Naive thymus-derived CD4-positive, alpha-beta T cell (primary cell): Measurements from ENCODE around the gene SIRPA. TPM values are rescaled to one million over a fixed set of nuclear protein-coding genes. Genes with fewer than 3 reads are reported as not detected.

Source experiments
- ATAC-seq: fragments of 150-1000 bp; cut with Tn5 transposase; 2 replicates; pipeline ENCODE4 v1.10.0; 2021; ENCODE audit warnings: mild to moderate bottlenecking, moderate library complexity
- CTCF ChIA-PET: fragments of 350-600 bp; sonication (Branson Sonifier 250); formaldehyde crosslinking; loops from one replicate; lab custom pipeline; 2021; ENCODE audit warnings: antibody characterized with exemption; lab: Charles Lee
- POLR2A ChIA-PET: fragments of 350-600 bp; sonication (Branson Sonifier 250); formaldehyde crosslinking; loops from one replicate; lab custom pipeline; 2021; ENCODE audit warnings: antibody characterized with exemption, inconsistent platforms; lab: Charles Lee
- DNase-seq, 9 donors: peaks; one replicate each; pipeline versions ENCODE4 v3.0.0 to v3.0.0-alpha.2; 2020 to 2022; ENCODE audit warnings: mixed read lengths in 1 of 9
- H3K27ac ChIP-seq: one replicate; pipeline ENCODE4 v1.7.0; 2013; ENCODE audit warnings: mild to moderate bottlenecking, low read depth, low read length, moderate library complexity
- H3K27me3 ChIP-seq, 2 donors: one replicate each; pipeline ENCODE4 v1.7.0; 2013; ENCODE audit warnings: low read length in 2 of 2, mild to moderate bottlenecking in 2 of 2, moderate library complexity in 2 of 2; ENCODE audit not compliant: control insufficient read depth in 2 of 2, insufficient read depth in 2 of 2
- H3K36me3 ChIP-seq, 3 experiments: 1 replicate in 2 of 3; 2 replicates in 1 of 3; pipeline ENCODE4 v1.7.0; 2013; ENCODE audit warnings: low read length in 3 of 3, mild to moderate bottlenecking in 3 of 3, moderate library complexity in 1 of 3; ENCODE audit not compliant: insufficient read depth in 3 of 3, control insufficient read depth in 2 of 3
- H3K4me1 ChIP-seq, 2 donors: one replicate each; pipeline ENCODE4 v1.7.0; 2013; ENCODE audit warnings: low read length in 2 of 2, mild to moderate bottlenecking in 2 of 2, moderate library complexity in 1 of 2; ENCODE audit not compliant: control insufficient read depth in 2 of 2, insufficient read depth in 2 of 2
- H3K4me3 ChIP-seq: 2 replicates; pipeline ENCODE4 v1.7.0; 2013; ENCODE audit warnings: mild to moderate bottlenecking, low read length
- H3K9me3 ChIP-seq, 3 experiments: 1 replicate in 2 of 3; 2 replicates in 1 of 3; pipeline ENCODE4 v1.7.0; 2013; ENCODE audit warnings: low read length in 3 of 3; ENCODE audit not compliant: control insufficient read depth in 2 of 3
- H3K27ac Mint-ChIP-seq, 9 donors: one replicate each; pipeline ENCODE4 v1.8.0; 2020 to 2022; ENCODE audit warnings: mixed read lengths in 9 of 9, mild to moderate bottlenecking in 8 of 9, moderate library complexity in 5 of 9, inconsistent platforms in 2 of 9
- H3K27me3 Mint-ChIP-seq, 5 donors: one replicate each; pipeline ENCODE4 v1.8.0; 2021 to 2022; ENCODE audit warnings: mixed read lengths in 5 of 5, mild to moderate bottlenecking in 1 of 5
- H3K36me3 Mint-ChIP-seq, 5 donors: one replicate each; pipeline ENCODE4 v1.8.0; 2020 to 2022; ENCODE audit warnings: mixed read lengths in 5 of 5, mild to moderate bottlenecking in 3 of 5, inconsistent platforms in 1 of 5
- H3K4me1 Mint-ChIP-seq, 7 donors: one replicate each; pipeline ENCODE4 v1.8.0; 2020 to 2022; ENCODE audit warnings: mixed read lengths in 7 of 7, mild to moderate bottlenecking in 3 of 7, inconsistent platforms in 1 of 7
- H3K4me3 Mint-ChIP-seq, 10 donors: one replicate each; pipeline ENCODE4 v1.8.0; 2020 to 2022; ENCODE audit warnings: mild to moderate bottlenecking in 10 of 10, mixed read lengths in 10 of 10, moderate library complexity in 6 of 10, inconsistent platforms in 2 of 10
- H3K9me3 Mint-ChIP-seq, 11 donors: one replicate each; pipeline ENCODE4 v1.8.0; 2020 to 2022; ENCODE audit warnings: mixed read lengths in 11 of 11, mild to moderate bottlenecking in 4 of 11, inconsistent platforms in 1 of 11, moderate library complexity in 1 of 11
- intact Hi-C, 2 donors: fragments of 100-400 bp; cut with micrococcal nuclease; formaldehyde crosslinking; loops; one replicate each; pipeline ENCODE4 v1.15.1; 2023
- polyA plus RNA-seq, 2 donors: library from polyadenylated mRNA; unstranded; fragments of 300-500 nt; fragmentation: Illumina TruSeq; gene quantifications; one replicate each; pipeline ENCODE4 v1.2.3, GENCODE V29; 2021
- total RNA-seq, 6 experiments: library from RNA in 5 of 6; stranded (reverse) in 5 of 6; gene quantifications; 1 replicate in 5 of 6; 2 replicates in 1 of 6; pipeline ENCODE4 v1.2.3 and lab custom pipeline; 2021 to 2026

The SIRPA gene
- total and polyA plus RNA-seq, 7 experiments from 2014 or later, result 1.7 to 42.9 (median 3.6) TPM; not detected in 3

DNA sequence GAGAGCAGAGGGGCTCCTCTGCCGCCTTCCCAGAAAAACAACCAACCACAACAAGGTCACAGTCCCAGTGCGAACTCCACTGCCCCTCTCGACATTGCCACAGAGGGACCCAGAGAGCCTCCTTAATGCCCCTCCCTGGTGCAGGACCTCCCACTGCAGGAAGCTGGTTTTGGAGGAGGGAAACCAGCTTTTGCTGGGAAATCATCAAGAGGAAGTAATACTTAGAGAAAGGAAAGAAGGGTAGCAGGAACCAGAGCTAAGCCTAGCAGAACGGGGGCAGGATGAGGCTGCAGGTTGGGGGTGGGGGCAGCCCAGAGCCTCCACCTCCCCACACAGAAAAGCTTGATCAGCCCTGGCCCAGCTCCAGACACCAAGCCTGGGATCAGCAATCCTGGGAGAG lies 37.7 kb upstream of the SIRPA start:
- POLR2A ChIA-PET, result no interaction called here
- Histone ChIP-seq H3K36me3 (no peaks in the 10 kb centered on the region), H3K4me1 (no peaks in the 10 kb centered on the region), H3K27ac (no peak overlapping the region), H3K4me3 (no peak overlapping the region), H3K9me3 (no peaks in the 10 kb centered on the region), H3K27me3 (no peaks in the 10 kb centered on the region)
- H3K4me3 Mint-ChIP-seq, result no peak overlapping the region
- H3K27ac Mint-ChIP-seq, result no peak overlapping the region
- intact Hi-C loops, result no loop called here
- H3K36me3 Mint-ChIP-seq, result peaks cover 0 to 4% (median 0%) of the 10 kb centered on the region in 5 donors
- H3K27me3 Mint-ChIP-seq, result peaks cover 7 to 18% (median 12%) of the 10 kb centered on the region in 5 donors
- ATAC-seq (no peak), DNase-seq (no peak)
- peaks cover 0 to 2% (median 0%) of the 10 kb centered on the region in 11 donors for H3K9me3 Mint-ChIP-seq
- peaks cover 0 to 2% (median 0%) of the 10 kb centered on the region in 7 donors for H3K4me1 Mint-ChIP-seq
- CTCF ChIA-PET, result interaction anchor here (1.2 kb wide), 1 partner anchor 9 kb away, joined by 3 read pairs; no protein-coding TSS in a partner anchor

DNA sequence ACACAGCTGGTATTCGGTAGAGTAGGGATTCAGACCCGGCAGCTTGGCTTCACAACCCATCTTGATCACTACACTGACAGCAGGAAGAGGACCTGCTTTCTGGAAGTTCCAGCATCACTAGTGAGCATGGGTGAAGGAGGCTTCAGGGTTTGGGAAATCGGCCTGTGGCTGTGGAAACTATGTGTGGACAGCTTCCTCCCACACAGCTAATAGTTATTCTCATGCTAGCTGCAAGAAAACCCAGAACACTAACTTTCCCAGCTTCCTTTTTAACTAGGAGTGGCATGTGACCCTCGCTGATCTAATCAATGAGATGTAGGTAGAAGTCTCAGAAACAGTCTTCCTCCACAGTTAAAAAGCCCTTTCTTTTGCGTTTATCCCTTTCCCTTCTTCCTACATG lies 36.3 kb upstream of the SIRPA start:
- H3K4me3 Mint-ChIP-seq, result no peak overlapping the region
- ChIA-PET CTCF (interaction anchor here (0.5 kb wide), 1 partner anchor 106 kb away, joined by 3 read pairs; no protein-coding TSS in a partner anchor), POLR2A (no interaction called here)
- peaks cover 10 to 25% (median 19%) of the 10 kb centered on the region in 5 donors for H3K27me3 Mint-ChIP-seq
- peaks cover 0 to 4% (median 0%) of the 10 kb centered on the region in 5 donors for H3K36me3 Mint-ChIP-seq
- Histone ChIP-seq H3K9me3 (no peaks in the 10 kb centered on the region), H3K27ac (no peak overlapping the region), H3K27me3 (no peaks in the 10 kb centered on the region), H3K4me3 (no peak overlapping the region), H3K36me3 (no peaks in the 10 kb centered on the region), H3K4me1 (no peaks in the 10 kb centered on the region)
- peaks cover 0 to 2% (median 0%) of the 10 kb centered on the region in 7 donors for H3K4me1 Mint-ChIP-seq
- no peak for ATAC-seq
- peaks cover 0 to 2% (median 0%) of the 10 kb centered on the region in 11 donors for H3K9me3 Mint-ChIP-seq
- intact Hi-C loops, result no loop called here
- H3K27ac Mint-ChIP-seq, result no peak overlapping the region
- no peak for DNase-seq

DNA sequence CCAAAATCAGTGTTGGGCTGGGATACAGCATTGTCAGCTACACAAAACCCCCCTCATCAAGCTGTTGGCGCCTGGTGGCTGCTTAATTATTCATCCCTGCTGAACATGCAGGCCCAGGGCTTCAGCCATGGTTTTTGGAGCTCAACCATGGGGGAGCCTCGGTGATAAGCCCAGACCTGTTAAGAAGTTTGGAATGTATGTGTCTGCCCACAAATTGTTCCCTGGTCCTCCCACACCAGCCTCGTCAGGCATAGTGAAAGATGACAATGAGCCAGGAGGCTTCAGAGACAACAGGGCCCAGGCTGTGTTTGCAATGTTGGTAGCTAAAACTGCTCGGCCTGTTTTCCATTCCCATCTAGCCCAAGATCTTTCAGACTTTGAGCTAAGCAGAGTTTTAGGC lies 34.8 kb upstream of the SIRPA start:
- Histone ChIP-seq H3K27ac (no peak overlapping the region), H3K9me3 (no peaks in the 10 kb centered on the region), H3K4me1 (no peaks in the 10 kb centered on the region), H3K27me3 (no peaks in the 10 kb centered on the region), H3K36me3 (no peaks in the 10 kb centered on the region), H3K4me3 (no peak overlapping the region)
- H3K27me3 Mint-ChIP-seq, result peaks cover 10 to 25% (median 21%) of the 10 kb centered on the region in 5 donors
- ATAC-seq (no peak), DNase-seq (no peak)
- CTCF ChIA-PET, result no interaction called here
- peaks cover 0 to 2% (median 0%) of the 10 kb centered on the region in 7 donors for H3K4me1 Mint-ChIP-seq
- H3K27ac Mint-ChIP-seq, result no peak overlapping the region
- intact Hi-C loops, result no loop called here
- no peaks in the 10 kb centered on the region for H3K9me3 Mint-ChIP-seq
- POLR2A ChIA-PET, result no interaction called here
- peaks cover 0 to 4% (median 0%) of the 10 kb centered on the region in 5 donors for H3K36me3 Mint-ChIP-seq
- no peak overlapping the region for H3K4me3 Mint-ChIP-seq

DNA sequence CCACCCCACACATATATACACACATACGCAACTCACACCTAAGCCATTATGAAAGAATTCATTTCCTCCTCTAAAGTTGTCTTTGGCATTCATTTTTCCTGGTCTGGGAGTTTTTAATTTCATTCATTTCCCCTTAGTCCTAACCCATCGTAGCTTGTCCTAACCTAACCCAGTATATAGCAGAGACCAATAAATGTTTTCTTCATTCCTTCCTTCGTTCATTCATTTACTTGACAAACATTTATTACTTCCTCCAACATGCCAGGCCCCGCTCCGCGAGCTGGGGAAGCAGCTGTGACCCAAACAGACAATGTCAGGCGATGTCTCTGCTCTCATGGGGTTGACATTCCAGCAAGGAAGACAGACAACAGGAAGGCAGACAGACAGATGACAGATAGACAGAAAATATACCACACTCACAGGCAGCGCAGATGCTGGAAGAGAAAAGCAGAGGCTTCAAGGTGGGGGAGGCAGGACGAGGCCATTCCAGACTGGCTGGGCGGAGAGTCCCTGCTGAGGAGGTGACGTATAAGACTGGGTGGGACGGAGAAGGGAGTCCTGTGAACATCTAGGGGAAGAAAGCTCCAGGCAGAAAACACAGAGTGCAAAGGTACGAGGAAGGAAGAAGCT lies 33.7 kb upstream of the SIRPA start:
- H3K36me3 ChIP-seq, result no peaks in the 10 kb centered on the region
- no peaks in the 10 kb centered on the region for H3K27me3 ChIP-seq
- no peak for DNase-seq
- POLR2A ChIA-PET, result no interaction called here
- Mint-ChIP-seq H3K36me3 (peaks cover 0 to 4% (median 0%) of the 10 kb centered on the region in 5 donors), H3K9me3 (no peaks in the 10 kb centered on the region), H3K27ac (no peak overlapping the region), H3K4me1 (peaks cover 0 to 2% (median 0%) of the 10 kb centered on the region in 7 donors), H3K4me3 (no peak overlapping the region), H3K27me3 (peaks cover 15 to 26% (median 21%) of the 10 kb centered on the region in 5 donors)
- no peaks in the 10 kb centered on the region for H3K9me3 ChIP-seq
- H3K4me3 ChIP-seq, result no peak overlapping the region
- no peaks in the 10 kb centered on the region for H3K4me1 ChIP-seq
- intact Hi-C loops, result no loop called here
- CTCF ChIA-PET, result no interaction called here
- ATAC-seq, result no peak
- H3K27ac ChIP-seq, result no peak overlapping the region

DNA sequence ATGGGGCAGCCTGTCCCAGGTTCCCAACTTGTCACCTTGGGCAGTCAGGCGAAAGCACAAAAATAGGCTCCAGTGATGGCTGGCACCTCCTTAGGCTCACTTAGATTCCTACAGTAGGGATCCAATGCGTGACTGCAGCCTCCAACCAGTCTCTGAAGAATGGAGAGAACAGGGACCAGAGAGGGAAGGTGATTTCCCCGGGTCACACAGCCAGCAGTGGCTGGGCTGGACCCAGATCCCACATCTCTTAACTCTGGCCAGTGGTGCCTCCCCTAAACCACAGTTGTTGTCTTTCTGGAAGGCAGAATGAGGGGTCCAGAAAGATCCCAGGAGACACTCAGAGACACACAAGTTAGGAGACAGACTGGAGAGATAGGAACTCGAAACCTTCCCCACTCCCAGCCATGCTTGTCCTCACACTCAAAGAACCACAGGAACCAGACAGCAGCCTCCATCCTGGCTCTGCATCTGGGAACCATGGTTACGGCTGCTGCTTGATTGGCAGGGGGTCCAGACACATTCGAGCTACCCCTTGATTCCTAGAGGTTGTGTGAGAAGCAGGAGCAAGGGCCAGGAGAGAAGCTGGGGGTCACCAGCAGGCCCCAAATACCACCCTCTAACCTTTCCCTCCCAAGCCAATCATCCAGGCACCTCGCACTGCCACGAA lies 33.1 kb upstream of the SIRPA start:
- Mint-ChIP-seq H3K9me3 (no peaks in the 10 kb centered on the region), H3K27me3 (peaks cover 15 to 31% (median 25%) of the 10 kb centered on the region in 5 donors), H3K27ac (no peak overlapping the region), H3K4me3 (no peak overlapping the region), H3K4me1 (peaks cover 0 to 3% (median 0%) of the 10 kb centered on the region in 7 donors), H3K36me3 (peaks cover 0 to 4% (median 0%) of the 10 kb centered on the region in 5 donors)
- Histone ChIP-seq H3K4me1 (no peaks in the 10 kb centered on the region), H3K27ac (no peak overlapping the region), H3K9me3 (no peaks in the 10 kb centered on the region), H3K36me3 (no peaks in the 10 kb centered on the region), H3K27me3 (no peaks in the 10 kb centered on the region), H3K4me3 (no peak overlapping the region)
- intact Hi-C loops, result no loop called here
- ATAC-seq, result no peak
- DNase-seq, result no peak
- ChIA-PET CTCF (no interaction called here), POLR2A (no interaction called here)

DNA sequence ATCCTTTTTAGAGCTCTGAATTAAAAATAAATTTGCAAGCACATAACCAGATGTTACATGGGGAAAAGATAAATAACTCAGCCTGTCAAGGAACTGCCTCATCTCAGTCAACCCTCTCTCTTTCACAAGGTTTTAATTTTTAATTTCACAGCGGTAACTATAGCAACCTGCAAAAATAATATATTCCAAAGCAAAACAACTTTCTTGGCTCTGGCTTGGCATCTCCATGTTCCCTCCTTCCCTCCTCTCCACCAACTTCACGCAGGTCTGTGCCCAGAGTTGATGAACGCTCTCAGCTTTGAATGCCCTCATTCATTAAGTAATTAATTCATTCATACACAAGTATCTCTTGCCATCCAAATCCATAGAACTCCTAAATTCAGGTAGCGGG lies 32.5 kb upstream of the SIRPA start:
- peaks cover 15 to 31% (median 25%) of the 10 kb centered on the region in 5 donors for H3K27me3 Mint-ChIP-seq
- no peak overlapping the region for H3K27ac Mint-ChIP-seq
- POLR2A ChIA-PET, result no interaction called here

More for the DNA sequence above, 32.5 kb upstream of the SIRPA start:
- ATAC-seq (no peak), DNase-seq (no peak)
- H3K4me3 ChIP-seq, result no peak overlapping the region
- no peaks in the 10 kb centered on the region for H3K4me1 ChIP-seq
- no peaks in the 10 kb centered on the region for H3K36me3 ChIP-seq
- CTCF ChIA-PET, result no interaction called here
- intact Hi-C loops, result no loop called here
- Mint-ChIP-seq H3K36me3 (peaks cover 0 to 4% (median 0%) of the 10 kb centered on the region in 5 donors), H3K4me3 (no peak overlapping the region), H3K4me1 (peaks cover 0 to 6% (median 0%) of the 10 kb centered on the region in 7 donors), H3K9me3 (no peaks in the 10 kb centered on the region)
- no peaks in the 10 kb centered on the region for H3K9me3 ChIP-seq
- H3K27me3 ChIP-seq, result no peaks in the 10 kb centered on the region
- H3K27ac ChIP-seq, result no peak overlapping the region
